HG03354 (cell line): ENCODE data around the gene SH3PXD2A.

ENCODE experiments used
- ATAC-seq: cut with Tn5 transposase; IDR thresholded peaks from one replicate; pipeline ENCODE4 v1.9.1; 2021; ENCODE audit warnings: mild to moderate bottlenecking; ENCODE audit not compliant: unreplicated experiment, poor library complexity, severe bottlenecking

The SH3PXD2A gene

DNA sequence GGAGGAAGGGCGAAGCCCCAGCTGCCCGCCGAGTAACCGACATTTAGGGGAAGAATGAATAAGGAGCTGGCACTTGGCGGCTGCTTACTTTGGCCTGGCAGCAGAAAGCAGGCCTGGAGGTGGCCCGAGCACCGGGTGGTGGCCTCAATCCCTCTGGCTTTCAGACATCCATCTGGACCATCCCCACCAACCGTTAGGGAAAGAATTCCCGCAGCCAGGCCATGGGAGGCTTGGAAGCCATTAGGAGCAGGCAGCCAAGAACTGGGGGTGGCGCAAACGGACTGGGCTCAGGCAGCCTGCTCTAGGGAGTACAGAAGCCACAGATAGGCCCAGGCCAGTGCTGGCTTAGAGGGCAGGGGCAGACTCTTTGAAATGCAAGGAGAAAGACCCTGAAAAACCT, 229.2 kb downstream of the SH3PXD2A start:
- ATAC-seq = no peak

GRCh38 chr10:103622935-103623574, 232.3 kb downstream of the SH3PXD2A start:
- no peak for ATAC-seq

GRCh38 chr10:103622286-103622685, 233.1 kb downstream of the SH3PXD2A start:
- ATAC-seq = no peak

- no peak for ATAC-seq
Observed at GRCh38 chr10:103621783-103622125, 233.6 kb downstream of the SH3PXD2A start.

DNA sequence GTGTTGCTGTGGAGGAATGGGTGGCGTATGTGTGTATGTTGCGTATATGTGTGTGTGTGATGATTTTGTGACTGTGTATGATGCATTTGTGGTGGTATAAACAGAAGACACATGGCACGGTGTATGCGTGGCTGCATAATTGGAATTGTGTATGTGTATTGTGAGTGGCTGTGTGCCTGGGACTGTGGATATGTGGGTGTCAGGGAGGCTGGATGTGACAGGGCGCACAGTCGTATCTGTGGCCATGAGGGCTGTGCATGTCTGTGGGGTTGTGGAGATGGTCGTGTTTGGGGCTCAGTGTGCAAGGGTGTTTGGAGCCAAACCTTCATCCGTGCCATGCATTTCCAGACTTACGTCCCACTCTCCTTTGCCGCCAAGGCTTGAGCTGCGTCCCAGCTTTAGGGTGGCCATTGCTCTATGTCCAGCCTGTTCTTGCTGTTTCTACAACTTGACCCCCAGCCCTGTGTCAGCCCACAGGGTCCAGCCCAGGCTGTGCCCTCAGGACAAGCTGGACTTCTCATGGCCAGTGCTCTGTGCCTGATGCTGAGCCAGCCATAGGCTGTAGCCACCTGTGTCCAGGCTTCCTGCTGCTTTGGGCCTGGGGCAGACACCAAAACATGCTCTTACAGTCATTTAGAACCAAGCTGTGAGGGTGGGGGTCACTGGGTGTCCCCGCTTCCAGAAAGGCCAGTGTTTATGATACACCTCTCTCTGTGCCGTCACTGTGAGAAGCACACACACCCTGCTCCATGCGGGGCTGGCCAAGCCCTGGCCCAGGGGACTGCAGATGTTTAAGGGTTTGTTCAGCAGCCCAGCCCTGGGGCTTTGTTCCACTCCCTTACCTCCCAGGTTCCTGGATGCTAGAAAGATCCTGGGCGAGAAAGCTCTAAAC, 234.2 kb downstream of the SH3PXD2A start:
- no peak for ATAC-seq

GRCh38 chr10:103620352-103620740, 235.0 kb downstream of the SH3PXD2A start:
- no peak for ATAC-seq

GRCh38 chr10:103619424-103620351, 235.7 kb downstream of the SH3PXD2A start:
- no peak for ATAC-seq

GRCh38 chr10:103618575-103619423, 236.6 kb downstream of the SH3PXD2A start:
- ATAC-seq = no peak

DNA sequence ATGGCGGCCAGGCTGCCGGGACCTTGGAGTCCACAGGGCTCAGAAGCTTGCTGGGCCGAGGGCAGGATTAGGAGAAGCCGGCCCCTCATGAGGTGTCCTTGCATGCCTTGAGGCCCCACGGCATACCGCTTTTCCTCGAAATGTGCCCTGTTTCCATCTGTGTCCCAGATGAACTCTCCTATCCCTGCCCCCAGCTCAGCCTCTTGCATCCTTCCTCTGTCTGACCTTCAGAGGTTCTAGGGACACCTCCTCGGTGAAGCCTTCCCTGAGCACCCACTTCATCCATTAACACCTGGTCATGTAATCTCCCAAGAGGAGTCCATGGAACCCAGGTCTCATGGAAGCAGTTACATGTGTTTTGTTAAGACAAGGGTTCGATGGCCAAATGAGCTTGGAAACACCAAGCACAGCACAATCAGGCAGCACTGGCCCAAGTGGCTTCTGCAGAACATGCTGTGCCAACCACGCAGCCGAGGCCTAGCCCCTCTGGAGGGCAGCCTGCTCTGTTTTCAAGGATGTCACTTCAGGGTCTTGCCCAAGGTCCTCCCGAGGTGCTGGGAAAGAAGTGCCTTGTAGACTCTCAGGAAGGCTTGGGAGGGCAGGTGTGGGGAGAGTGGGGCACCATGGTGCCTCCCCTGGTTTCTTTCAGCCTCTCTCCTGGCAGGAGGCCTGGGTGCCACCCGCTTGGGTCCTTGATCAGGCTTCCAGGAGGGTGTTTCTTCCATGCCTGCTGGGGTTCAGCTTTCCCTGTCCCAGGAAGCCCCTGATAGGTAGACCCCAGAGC, 237.6 kb downstream of the SH3PXD2A start:
- ATAC-seq = no peak

DNA sequence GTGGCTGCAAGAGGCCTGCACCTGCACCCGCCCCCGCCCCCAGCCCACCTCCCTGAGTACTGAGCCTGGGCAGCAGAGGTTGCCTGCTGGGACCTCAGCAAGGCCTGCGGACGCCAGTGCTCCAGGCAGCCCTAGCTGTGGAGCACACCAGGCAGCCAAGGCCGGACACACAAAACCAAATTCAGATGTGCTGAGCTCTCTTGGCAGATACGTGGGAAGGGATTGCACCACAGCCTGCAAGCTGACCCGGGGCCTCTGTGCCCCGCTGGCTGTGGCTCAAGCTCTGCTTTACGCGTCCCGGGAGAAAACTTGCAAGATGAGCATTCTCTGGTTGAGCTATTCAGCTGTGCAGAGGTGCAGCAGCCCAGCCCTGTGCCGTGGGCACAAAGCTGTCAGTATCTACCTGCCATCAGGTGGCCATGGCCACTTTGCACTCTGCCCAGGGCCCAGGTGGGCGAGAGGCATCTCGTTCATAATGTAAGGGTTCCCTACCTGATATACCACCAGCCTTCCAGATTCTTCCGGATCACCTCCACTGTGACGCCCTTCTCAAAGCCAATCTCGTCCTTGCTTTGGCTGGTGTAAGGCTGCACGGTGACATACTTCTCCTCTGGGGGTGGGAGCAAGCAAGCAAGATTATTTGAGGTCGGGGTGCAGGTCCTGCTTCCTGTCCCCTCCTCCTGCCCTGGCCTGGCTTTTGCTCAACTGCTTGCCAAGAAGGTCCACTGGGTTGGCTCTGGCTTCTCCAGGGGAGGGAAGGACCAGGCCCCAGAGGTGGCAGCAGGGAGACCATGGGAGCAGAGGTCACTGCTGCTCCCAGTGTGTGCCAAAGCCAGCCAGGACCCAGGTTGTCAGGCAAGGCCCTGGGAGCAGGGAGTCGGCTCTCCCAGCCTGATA, 238.4 kb downstream of the SH3PXD2A start:
- no peak for ATAC-seq

DNA sequence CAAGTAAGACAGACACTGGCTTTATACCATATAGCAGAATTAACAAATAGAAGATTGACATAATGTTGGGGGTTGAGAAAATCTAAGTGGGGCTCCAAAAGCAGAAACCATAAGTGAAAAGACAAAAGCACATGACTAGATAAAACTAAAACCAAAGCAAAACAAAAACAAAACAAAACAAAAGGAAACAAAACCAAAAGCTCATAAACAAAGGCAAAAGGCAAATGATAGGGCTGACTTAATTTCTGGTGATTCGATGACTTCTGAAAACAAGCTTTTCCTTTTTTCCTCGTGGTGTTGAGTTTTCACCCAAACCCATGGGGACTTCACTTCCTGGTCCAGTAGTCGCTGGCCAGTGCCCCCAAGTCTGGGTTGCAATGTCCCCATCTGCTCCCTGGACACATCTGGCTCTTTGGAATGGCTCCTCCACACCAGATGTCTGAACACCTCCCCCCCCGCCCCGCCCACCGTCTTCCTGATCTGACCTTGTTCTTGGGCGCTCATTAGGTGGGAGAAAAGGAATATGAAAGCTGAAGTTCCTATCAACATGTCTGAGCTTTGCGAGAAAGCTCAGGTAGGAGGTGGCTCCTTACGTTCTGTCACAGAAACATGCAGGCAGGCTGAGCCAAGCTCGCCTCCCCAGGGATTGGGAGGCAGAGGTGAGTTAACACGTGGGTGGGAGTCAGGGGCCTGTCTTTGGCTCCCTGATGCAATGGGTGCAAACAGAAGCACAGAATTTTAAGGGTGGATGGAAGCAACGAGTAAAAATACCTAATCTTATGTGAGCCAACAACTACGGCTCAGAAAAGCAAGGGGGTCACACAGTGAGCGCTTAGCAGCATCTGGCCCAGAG, 240.8 kb downstream of the SH3PXD2A start:
- ATAC-seq = no peak

DNA sequence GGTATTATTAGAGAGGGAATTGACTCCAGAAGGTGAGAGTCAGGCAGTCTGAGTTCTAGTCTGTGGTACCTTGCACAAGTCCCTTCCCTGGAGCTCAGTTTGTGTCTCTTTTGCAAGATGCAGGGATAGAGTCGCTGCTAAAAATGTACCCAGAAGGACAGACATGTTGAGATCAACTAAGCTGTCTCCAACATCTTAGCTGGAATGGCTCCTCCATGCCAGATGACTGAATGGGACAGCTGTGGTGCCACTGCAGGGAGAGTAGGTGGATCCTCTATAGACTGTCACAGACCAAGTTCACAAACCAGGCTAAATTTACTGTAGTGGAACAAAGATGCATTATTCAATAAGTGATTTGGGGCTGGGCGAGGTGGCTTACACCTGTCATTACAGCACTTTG, 241.8 kb downstream of the SH3PXD2A start:
- ATAC-seq = no peak

- no peak for ATAC-seq
Observed at GRCh38 chr10:103612462-103613365, 242.7 kb downstream of the SH3PXD2A start.

DNA sequence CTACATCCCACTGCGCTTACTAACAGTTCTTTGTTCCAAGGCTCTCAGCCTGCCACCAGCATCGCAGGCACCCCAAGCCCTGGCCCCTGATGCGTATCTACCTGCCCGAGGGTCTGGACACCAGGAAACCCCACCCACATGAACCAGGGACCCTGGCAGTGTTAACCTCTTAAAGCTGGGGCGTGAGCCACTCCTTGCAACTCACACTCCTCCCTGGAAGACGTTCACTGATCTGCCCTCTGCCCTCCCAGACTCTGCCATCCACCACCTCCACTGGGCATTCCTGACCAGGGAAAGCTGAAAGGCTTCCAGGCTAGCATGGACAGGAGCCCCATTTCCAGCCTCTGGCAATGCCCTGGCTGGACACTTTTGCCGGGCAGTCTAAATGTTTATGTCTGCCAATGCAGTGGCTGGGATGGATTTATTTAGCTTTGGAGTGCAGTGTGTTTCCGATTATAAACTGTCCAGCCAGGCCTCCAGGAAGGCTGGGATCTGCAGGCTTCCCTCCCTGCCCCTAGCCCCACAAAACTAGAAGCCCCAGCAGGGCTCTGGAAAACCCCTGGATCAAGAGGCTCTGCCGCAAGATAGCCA, 244.4 kb downstream of the SH3PXD2A start:
- ATAC-seq = no peak

DNA sequence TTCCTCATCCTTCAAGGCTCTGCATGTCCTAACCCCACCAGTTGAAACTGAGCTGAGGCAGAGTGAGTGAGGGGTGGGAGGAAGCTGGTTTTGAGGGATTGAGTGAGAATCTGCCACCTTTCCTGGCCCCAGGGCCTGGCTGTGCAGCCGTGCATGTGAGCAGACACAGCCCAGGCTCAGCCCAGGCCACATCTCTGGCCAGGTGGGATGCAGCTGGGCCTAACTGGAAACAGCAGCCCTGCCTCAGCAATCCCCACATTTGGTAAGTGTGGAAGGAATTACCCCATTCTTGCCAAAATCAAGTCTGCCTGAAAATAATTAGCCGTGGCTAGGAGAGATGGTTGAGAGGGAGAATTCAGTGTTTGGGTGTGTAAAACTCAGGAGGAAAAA, 245.3 kb downstream of the SH3PXD2A start:
- ATAC-seq = no peak
